Tibial nerve (tissue), 4 donors: ENCODE data around the gene ANO10.

Experiments used
- EP300 ChIP-seq, 2 donors: sonication (generic); formaldehyde crosslinking; IDR thresholded peaks; one replicate each; pipeline ENCODE4 v1.6.1; 2017; ENCODE audit warnings: antibody characterized with exemption in 2 of 2, mild to moderate bottlenecking in 1 of 2
- POLR2A ChIP-seq, 2 donors: fragments of 450-650 bp; IDR thresholded peaks; one replicate each; pipeline ENCODE4 v1.6.1; 2017; ENCODE audit warnings: antibody characterized with exemption in 2 of 2, mild to moderate bottlenecking in 2 of 2, moderate library complexity in 2 of 2
- TF ChIP-seq, protein P1 (sequence below), 5 experiments: fragments of 200-600 bp in 3 of 5; fragments of 450-650 bp in 2 of 5; sonication (generic) in 3 of 5; IDR thresholded peaks; one replicate each; pipeline ENCODE4 v1.5.1; 2016 to 2019; ENCODE audit warnings: antibody characterized with exemption in 5 of 5, mild to moderate bottlenecking in 3 of 5, moderate library complexity in 2 of 5

DNA sequence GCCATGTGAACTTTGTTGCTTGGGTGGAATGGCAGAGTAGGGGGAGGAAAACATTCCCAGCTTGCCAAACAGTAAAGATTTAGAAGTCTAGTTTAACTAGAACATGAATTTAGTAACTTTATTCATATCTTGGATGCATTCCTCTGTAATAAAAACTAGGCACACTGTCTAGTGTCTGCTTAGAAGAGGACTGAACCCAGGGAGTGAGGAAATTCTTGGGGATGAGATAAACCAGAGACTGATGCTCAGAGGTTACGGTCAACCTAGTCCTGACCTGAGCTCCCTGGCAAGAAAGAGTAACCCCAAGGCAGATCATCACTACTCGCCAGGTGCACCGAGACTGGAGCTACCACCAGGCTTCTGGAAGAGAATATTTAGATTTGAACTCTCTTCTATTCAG, 277.3 kb downstream of the ANO10 start:
- TF ChIP-seq POLR2A (IDR thresholded peaks at IDR 0.05) (no peak), EP300 (IDR thresholded peaks at IDR 0.05) (no peak)
- TF ChIP-seq, protein P1, sequence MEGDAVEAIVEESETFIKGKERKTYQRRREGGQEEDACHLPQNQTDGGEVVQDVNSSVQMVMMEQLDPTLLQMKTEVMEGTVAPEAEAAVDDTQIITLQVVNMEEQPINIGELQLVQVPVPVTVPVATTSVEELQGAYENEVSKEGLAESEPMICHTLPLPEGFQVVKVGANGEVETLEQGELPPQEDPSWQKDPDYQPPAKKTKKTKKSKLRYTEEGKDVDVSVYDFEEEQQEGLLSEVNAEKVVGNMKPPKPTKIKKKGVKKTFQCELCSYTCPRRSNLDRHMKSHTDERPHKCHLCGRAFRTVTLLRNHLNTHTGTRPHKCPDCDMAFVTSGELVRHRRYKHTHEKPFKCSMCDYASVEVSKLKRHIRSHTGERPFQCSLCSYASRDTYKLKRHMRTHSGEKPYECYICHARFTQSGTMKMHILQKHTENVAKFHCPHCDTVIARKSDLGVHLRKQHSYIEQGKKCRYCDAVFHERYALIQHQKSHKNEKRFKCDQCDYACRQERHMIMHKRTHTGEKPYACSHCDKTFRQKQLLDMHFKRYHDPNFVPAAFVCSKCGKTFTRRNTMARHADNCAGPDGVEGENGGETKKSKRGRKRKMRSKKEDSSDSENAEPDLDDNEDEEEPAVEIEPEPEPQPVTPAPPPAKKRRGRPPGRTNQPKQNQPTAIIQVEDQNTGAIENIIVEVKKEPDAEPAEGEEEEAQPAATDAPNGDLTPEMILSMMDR (IDR thresholded peaks at IDR 0.05), result no peak
